Neural cell (in vitro differentiated cells): Measurements from ENCODE around the gene SLAMF9. TPM values are rescaled to one million over a fixed set of nuclear protein-coding genes. Genes with fewer than 3 reads are reported as not detected.

Experiments
- H2AFZ ChIP-seq: fragments of 200-600, 300-800 bp; sonication (generic), shearing (Covaris generic); 2 replicates; pipeline ENCODE4 v1.6.0; 2014; ENCODE audit warnings: low read depth, mild to moderate bottlenecking, antibody characterized with exemption, low read length, moderate library complexity
- H3F3A ChIP-seq: fragments of 200-600 bp; shearing (Covaris generic); 2 replicates; pipeline ENCODE4 v1.6.1; 2016; ENCODE audit warnings: mild to moderate bottlenecking, moderate library complexity, mixed read lengths, antibody characterized with exemption, low read length; ENCODE audit not compliant: insufficient read depth, poor library complexity, severe bottlenecking
- H3K27ac ChIP-seq: fragments of 200-600, 300-800 bp; sonication (generic), shearing (Covaris generic); 2 replicates; pipeline ENCODE4 v1.5.1; 2014; ENCODE audit warnings: mild to moderate bottlenecking, low read length, moderate library complexity
- H3K27me3 ChIP-seq: fragments of 300-800, 200-600 bp; sonication (generic), shearing (Covaris generic); 2 replicates; pipeline ENCODE4 v1.6.0; 2014; ENCODE audit warnings: mild to moderate bottlenecking, low read depth, low read length, moderate library complexity; ENCODE audit not compliant: insufficient read depth
- H3K36me3 ChIP-seq: fragments of 300-800, 200-600 bp; sonication (generic), shearing (Covaris generic); 2 replicates; pipeline ENCODE4 v1.5.1; 2014; ENCODE audit warnings: mild to moderate bottlenecking, antibody characterized with exemption, low read length, moderate library complexity; ENCODE audit not compliant: insufficient read depth
- H3K4me2 ChIP-seq: fragments of 300-800, 200-600 bp; sonication (generic), shearing (Covaris generic); 2 replicates; pipeline ENCODE4 v1.6.0; 2014; ENCODE audit warnings: mild to moderate bottlenecking, low read length
- H3K4me3 ChIP-seq: fragments of 300-800, 200-600 bp; sonication (generic), shearing (Covaris generic); 2 replicates; pipeline ENCODE4 v1.5.1; 2014; ENCODE audit warnings: mild to moderate bottlenecking, low read length, moderate library complexity
- H3K79me2 ChIP-seq: fragments of 200-600 bp; shearing (Covaris generic); replicated peaks from 2 replicates; pipeline ENCODE4 v1.6.0; 2014; ENCODE audit warnings: mild to moderate bottlenecking, low read length, moderate library complexity; ENCODE audit not compliant: insufficient read depth
- H3K9ac ChIP-seq: fragments of 300-800, 200-600 bp; sonication (generic), shearing (Covaris generic); 2 replicates; pipeline ENCODE4 v1.6.1; 2016; ENCODE audit warnings: mild to moderate bottlenecking, low read length, mixed read lengths
- H3K9me2 ChIP-seq: fragments of 200-600 bp; shearing (Covaris generic); 2 replicates; pipeline ENCODE4 v1.6.1; 2016; ENCODE audit warnings: mild to moderate bottlenecking, low read length, mixed read lengths; ENCODE audit not compliant: insufficient read depth
- H3K9me3 ChIP-seq: fragments of 200-600, 300-800 bp; sonication (generic), shearing (Covaris generic); 2 replicates; pipeline ENCODE4 v1.6.1; 2016; ENCODE audit warnings: mild to moderate bottlenecking, mixed run types, low read length, moderate library complexity, mixed read lengths
- H4K20me1 ChIP-seq: fragments of 200-600 bp; shearing (Covaris generic); 2 replicates; pipeline ENCODE4 v1.6.1; 2016; ENCODE audit warnings: mild to moderate bottlenecking, mixed run types; ENCODE audit not compliant: insufficient read depth
- EP300 ChIP-seq: fragments of 450-650 bp; conservative IDR thresholded peaks from 2 replicates; pipeline ENCODE4 v1.6.1; 2014; ENCODE audit warnings: antibody characterized with exemption, mild to moderate bottlenecking, moderate library complexity; ENCODE audit not compliant: poor library complexity, severe bottlenecking
- EZH2 ChIP-seq: fragments of 200-600, 300-800 bp; shearing (Covaris generic), sonication (generic); IDR thresholded peaks from 2 replicates; pipeline ENCODE4 v1.6.1; 2014; ENCODE audit warnings: antibody characterized with exemption, low read length, borderline replicate concordance, mild to moderate bottlenecking; ENCODE audit not compliant: insufficient read depth, poor library complexity, severe bottlenecking
- MXI1 ChIP-seq: fragments of 450-650 bp; conservative IDR thresholded peaks from 2 replicates; pipeline ENCODE4 v1.6.1; 2014; ENCODE audit warnings: antibody characterized with exemption, mild to moderate bottlenecking; ENCODE audit not compliant: poor library complexity, severe bottlenecking
- POLR2AphosphoS5 ChIP-seq: IDR thresholded peaks from 2 replicates; pipeline ENCODE4 v1.6.1; 2012
- RAD21 ChIP-seq: fragments of 450-650 bp; conservative IDR thresholded peaks from 2 replicates; pipeline ENCODE4 v1.6.1; 2014; ENCODE audit warnings: antibody characterized with exemption, mild to moderate bottlenecking, moderate library complexity
- SMC3 ChIP-seq: fragments of 450-650 bp; conservative IDR thresholded peaks from 2 replicates; pipeline ENCODE4 v1.6.1; 2014; ENCODE audit warnings: antibody characterized with exemption, mild to moderate bottlenecking, moderate library complexity; ENCODE audit not compliant: poor library complexity
- TAF1 ChIP-seq: IDR thresholded peaks from 2 replicates; pipeline ENCODE4 v1.6.1; 2012; ENCODE audit warnings: low read depth
- polyA plus RNA-seq: library from polyadenylated mRNA; depleted of rRNA; stranded (reverse); fragments of >200 nt; gene quantifications from 2 replicates; pipeline ENCODE4 v1.2.3, GENCODE V29; 2014
- TF ChIP-seq, protein P1 (sequence below): IDR thresholded peaks from 2 replicates; pipeline ENCODE4 v1.6.1; 2012; ENCODE audit warnings: borderline replicate concordance
- TF ChIP-seq, protein P2 (sequence below): fragments of 450-650 bp; IDR thresholded peaks from 2 replicates; pipeline ENCODE4 v1.5.1; 2014; ENCODE audit warnings: antibody characterized with exemption, mild to moderate bottlenecking, moderate library complexity; ENCODE audit not compliant: poor library complexity, severe bottlenecking

The SLAMF9 gene
- polyA plus RNA-seq, 1 donor from 2014 or later, result not detected

DNA sequence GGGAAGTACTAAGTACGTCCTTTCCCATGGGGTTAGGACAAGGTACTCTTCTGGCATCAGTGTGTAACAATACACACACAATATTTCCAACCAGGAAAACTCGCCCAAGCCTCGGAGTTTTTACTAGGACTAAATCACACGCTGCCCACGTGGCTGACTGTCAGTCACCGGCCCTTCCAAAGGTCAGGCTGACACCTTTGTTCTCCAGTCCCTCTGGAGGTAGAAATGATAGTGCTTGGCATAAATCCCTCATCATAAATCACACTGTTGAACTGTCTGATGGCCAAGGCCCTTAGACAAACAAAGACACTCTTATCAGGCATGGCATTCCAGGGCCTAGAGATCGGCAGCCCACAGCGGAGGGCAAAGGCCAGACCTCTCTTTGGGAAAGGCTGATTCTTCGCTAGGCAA is 16.9 kb upstream of the SLAMF9 start:
- H3K36me3 ChIP-seq, result no peaks in the 10 kb centered on the region
- no peaks in the 10 kb centered on the region for H4K20me1 ChIP-seq
- no peaks in the 10 kb centered on the region for H3F3A ChIP-seq

DNA sequence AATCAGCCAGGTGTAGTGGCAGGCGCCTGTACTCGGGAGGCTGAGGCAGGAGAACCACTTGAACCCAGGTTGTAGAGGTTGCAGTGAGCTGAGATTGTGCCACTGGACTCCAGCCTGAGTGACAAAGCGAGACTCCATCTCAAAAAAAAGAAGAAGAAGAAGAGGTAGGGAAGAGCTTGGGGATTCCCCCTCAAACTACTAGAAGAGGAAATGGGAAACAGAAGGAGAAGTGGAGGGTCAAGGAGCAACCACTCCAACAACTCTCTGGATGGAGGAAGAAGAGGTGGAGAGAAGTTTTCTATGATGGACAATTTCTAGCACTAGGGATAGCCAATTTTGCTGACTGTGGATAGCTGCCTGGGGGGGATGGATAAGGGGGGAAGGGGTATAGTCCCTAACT is 14.9 kb upstream of the SLAMF9 start:
- Histone ChIP-seq H3K9me2 (no peaks in the 10 kb centered on the region), H4K20me1 (no peaks in the 10 kb centered on the region), H3K27me3 (no peaks in the 10 kb centered on the region), H3K79me2 (no peaks in the 10 kb centered on the region), H3K4me2 (no peak overlapping the region), H3F3A (no peaks in the 10 kb centered on the region), H3K27ac (no peak overlapping the region), H2AFZ (no peak overlapping the region), H3K36me3 (no peaks in the 10 kb centered on the region), H3K9ac (no peak overlapping the region), H3K9me3 (no peaks in the 10 kb centered on the region), H3K4me3 (no peak overlapping the region)
- no peak for TF ChIP-seq POLR2AphosphoS5

More for the DNA sequence above, 16.9 kb upstream of the SLAMF9 start:
- Histone ChIP-seq H3K9me2 (no peaks in the 10 kb centered on the region), H3K9me3 (no peaks in the 10 kb centered on the region), H3K9ac (no peak overlapping the region), H3K4me2 (no peak overlapping the region), H3K27ac (no peak overlapping the region), H3K27me3 (no peaks in the 10 kb centered on the region), H2AFZ (no peak overlapping the region), H3K79me2 (no peaks in the 10 kb centered on the region), H3K4me3 (no peak overlapping the region)
- TF ChIP-seq, protein P1, sequence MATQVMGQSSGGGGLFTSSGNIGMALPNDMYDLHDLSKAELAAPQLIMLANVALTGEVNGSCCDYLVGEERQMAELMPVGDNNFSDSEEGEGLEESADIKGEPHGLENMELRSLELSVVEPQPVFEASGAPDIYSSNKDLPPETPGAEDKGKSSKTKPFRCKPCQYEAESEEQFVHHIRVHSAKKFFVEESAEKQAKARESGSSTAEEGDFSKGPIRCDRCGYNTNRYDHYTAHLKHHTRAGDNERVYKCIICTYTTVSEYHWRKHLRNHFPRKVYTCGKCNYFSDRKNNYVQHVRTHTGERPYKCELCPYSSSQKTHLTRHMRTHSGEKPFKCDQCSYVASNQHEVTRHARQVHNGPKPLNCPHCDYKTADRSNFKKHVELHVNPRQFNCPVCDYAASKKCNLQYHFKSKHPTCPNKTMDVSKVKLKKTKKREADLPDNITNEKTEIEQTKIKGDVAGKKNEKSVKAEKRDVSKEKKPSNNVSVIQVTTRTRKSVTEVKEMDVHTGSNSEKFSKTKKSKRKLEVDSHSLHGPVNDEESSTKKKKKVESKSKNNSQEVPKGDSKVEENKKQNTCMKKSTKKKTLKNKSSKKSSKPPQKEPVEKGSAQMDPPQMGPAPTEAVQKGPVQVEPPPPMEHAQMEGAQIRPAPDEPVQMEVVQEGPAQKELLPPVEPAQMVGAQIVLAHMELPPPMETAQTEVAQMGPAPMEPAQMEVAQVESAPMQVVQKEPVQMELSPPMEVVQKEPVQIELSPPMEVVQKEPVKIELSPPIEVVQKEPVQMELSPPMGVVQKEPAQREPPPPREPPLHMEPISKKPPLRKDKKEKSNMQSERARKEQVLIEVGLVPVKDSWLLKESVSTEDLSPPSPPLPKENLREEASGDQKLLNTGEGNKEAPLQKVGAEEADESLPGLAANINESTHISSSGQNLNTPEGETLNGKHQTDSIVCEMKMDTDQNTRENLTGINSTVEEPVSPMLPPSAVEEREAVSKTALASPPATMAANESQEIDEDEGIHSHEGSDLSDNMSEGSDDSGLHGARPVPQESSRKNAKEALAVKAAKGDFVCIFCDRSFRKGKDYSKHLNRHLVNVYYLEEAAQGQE, result no peak
- no peak for TF ChIP-seq POLR2AphosphoS5
- no peak for TF ChIP-seq EZH2
- no peak for TF ChIP-seq RAD21
- no peak for TF ChIP-seq EP300
- no peak for TF ChIP-seq SMC3
- TF ChIP-seq, protein P2, sequence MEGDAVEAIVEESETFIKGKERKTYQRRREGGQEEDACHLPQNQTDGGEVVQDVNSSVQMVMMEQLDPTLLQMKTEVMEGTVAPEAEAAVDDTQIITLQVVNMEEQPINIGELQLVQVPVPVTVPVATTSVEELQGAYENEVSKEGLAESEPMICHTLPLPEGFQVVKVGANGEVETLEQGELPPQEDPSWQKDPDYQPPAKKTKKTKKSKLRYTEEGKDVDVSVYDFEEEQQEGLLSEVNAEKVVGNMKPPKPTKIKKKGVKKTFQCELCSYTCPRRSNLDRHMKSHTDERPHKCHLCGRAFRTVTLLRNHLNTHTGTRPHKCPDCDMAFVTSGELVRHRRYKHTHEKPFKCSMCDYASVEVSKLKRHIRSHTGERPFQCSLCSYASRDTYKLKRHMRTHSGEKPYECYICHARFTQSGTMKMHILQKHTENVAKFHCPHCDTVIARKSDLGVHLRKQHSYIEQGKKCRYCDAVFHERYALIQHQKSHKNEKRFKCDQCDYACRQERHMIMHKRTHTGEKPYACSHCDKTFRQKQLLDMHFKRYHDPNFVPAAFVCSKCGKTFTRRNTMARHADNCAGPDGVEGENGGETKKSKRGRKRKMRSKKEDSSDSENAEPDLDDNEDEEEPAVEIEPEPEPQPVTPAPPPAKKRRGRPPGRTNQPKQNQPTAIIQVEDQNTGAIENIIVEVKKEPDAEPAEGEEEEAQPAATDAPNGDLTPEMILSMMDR, result no peak
- no peak for TF ChIP-seq TAF1
- TF ChIP-seq MXI1, result no peak

- no peak overlapping the region for H3K4me3 ChIP-seq
- H3K27me3 ChIP-seq, result no peaks in the 10 kb centered on the region
- H3F3A ChIP-seq, result no peaks in the 10 kb centered on the region
- TF ChIP-seq POLR2AphosphoS5 (no peak), TAF1 (no peak)
- H3K79me2 ChIP-seq, result no peaks in the 10 kb centered on the region
- H3K36me3 ChIP-seq, result no peaks in the 10 kb centered on the region
- H3K9ac ChIP-seq, result no peak overlapping the region
- no peak overlapping the region for H3K4me2 ChIP-seq
- H3K9me2 ChIP-seq, result no peaks in the 10 kb centered on the region
- no peak overlapping the region for H2AFZ ChIP-seq
- H4K20me1 ChIP-seq, result no peaks in the 10 kb centered on the region
- H3K27ac ChIP-seq, result no peak overlapping the region
- no peaks in the 10 kb centered on the region for H3K9me3 ChIP-seq
Measured at GRCh38 chr1:159965263-159965662, 11.2 kb upstream of the SLAMF9 start.
